ENCODE data around the gene SCO1. TPM values are rescaled to one million over a fixed set of nuclear protein-coding genes. Genes with fewer than 3 reads are reported as not detected.

SCO1 gene
- 10 to 100 TPM; 31.7 to 38.7 TPM for total RNA-seq
- polyA plus RNA-seq, result 10 to 100 TPM; 15.7 to 17.5 (median 15.9) TPM
- total RNA-seq, result 33.9 to 86.4 (median 56.5) reads per million in 6 experiments

- POLR2A ChIA-PET, result interaction anchor here (0.7 to 1.1 kb wide), 5 partner anchors 8 to 44 kb away, joined by 3 to 9 read pairs (median 3); partner anchors contain the start of gene TMEM220
- no peaks in the 10 kb centered on the region for H3K27me3 Mint-ChIP-seq
- peak; percentile 74 to 94 (median 86) for DNase-seq
- peaks cover 7 to 37% (median 10%) of the 10 kb centered on the region in 3 donors for H3K36me3 Mint-ChIP-seq
- ATAC-seq, result peak; percentile 88 to 90
- no peaks in the 10 kb centered on the region for H3K9me3 Mint-ChIP-seq
- H3K4me3 Mint-ChIP-seq, result peak within 1 kb of the TSS; percentile 91 to 99 (median 95)
- H3K4me1 Mint-ChIP-seq, result peaks cover 23 to 70% (median 66%) of the 10 kb centered on the region in 4 donors
- H3K27ac Mint-ChIP-seq, result peak within 1 kb of the TSS; percentile 94 to 99 (median 97)
These were observed at the start of gene SCO1, which contains the start of gene ADPRM for GRCh38 chr17:10697092-10698081. Gene SCO1, minus strand, starts transcription at chr17:10697533. Its CDS starts 26 bp downstream, at chr17:10697507. Gene ADPRM, plus strand, starts transcription at chr17:10697594. Its CDS starts 7,333 bp downstream, at chr17:10704927.

DNA sequence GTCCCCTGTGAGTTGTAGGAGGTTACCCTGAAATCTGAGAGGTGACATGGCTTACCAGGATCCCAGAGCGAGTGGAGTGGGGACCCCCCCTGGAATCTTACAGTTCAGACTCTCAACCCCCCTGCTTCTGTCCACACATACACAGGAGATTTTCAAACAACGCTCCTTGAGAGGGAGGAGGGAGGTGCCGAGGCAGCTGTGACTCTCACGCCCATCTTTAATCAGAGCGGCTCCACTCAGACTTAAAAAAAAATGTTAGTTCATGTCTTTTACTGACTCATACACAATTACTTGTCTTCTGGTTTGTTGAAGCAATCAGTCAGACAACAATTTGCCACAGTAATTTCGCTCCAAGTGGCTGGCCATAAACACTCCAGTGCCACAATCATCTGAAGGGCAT, 47.9 kb upstream of the SCO1 start:
- peaks cover 11 to 25% (median 23%) of the 10 kb centered on the region in 4 donors for H3K4me1 Mint-ChIP-seq
- peaks cover 0 to 1% (median 0%) of the 10 kb centered on the region in 5 donors for H3K27me3 Mint-ChIP-seq
- no peaks in the 10 kb centered on the region for H3K36me3 Mint-ChIP-seq
- peak overlapping the region in 4 of 10 donors; percentile 31 to 89 (median 62) for H3K27ac Mint-ChIP-seq
- POLR2A ChIA-PET, result interaction anchor here (1.2 kb wide), 1 partner anchor 15 kb away, joined by 4 read pairs; the partner anchor contains the start of gene TMEM220
- H3K4me3 Mint-ChIP-seq, result peak overlapping the region in 1 of 10 donors; percentile 67
- peak in 1 of 2 donors; percentile 6 for ATAC-seq
- no peaks in the 10 kb centered on the region for H3K9me3 Mint-ChIP-seq
- no peak for DNase-seq

DNA sequence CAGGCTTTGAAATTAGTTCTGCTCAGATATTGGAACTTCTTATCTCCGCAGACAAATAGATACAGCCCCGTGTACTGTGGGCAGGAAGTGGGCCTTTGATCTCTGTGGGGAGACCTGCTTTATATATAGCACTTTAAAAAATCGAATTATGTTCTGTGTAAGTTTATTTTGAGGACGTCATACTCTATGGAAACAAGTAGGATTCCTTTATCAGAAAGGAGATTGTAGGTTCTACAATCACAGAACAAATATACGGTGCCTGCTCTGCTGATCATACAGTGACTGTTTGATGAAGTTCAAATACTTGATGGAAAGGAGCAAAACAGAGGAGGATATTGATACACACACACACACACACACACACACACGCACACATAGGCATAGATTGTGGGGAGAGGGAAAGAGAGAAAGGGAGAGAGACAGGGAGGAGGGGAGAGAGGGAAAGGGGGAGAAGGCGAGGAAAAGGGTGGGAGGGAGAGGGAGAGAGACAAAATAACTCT, 47.2 kb upstream of the SCO1 start:
- ATAC-seq (peak; percentile 99), DNase-seq (peak in 9 of 10 donors; percentile 10 to 82 (median 52))
- Mint-ChIP-seq H3K4me1 (peaks cover 12 to 26% (median 24%) of the 10 kb centered on the region in 4 donors), H3K27me3 (peaks cover 0 to 1% (median 0%) of the 10 kb centered on the region in 5 donors), H3K27ac (peak overlapping the region; percentile 41 to 89 (median 76)), H3K4me3 (peak overlapping the region; percentile 51 to 79 (median 68)), H3K36me3 (no peaks in the 10 kb centered on the region), H3K9me3 (no peaks in the 10 kb centered on the region)
- POLR2A ChIA-PET, result interaction anchor here (0.7 to 1.2 kb wide), 2 partner anchors 15 to 1357 kb away, joined by 4 read pairs; partner anchors contain the start of gene TMEM220

DNA sequence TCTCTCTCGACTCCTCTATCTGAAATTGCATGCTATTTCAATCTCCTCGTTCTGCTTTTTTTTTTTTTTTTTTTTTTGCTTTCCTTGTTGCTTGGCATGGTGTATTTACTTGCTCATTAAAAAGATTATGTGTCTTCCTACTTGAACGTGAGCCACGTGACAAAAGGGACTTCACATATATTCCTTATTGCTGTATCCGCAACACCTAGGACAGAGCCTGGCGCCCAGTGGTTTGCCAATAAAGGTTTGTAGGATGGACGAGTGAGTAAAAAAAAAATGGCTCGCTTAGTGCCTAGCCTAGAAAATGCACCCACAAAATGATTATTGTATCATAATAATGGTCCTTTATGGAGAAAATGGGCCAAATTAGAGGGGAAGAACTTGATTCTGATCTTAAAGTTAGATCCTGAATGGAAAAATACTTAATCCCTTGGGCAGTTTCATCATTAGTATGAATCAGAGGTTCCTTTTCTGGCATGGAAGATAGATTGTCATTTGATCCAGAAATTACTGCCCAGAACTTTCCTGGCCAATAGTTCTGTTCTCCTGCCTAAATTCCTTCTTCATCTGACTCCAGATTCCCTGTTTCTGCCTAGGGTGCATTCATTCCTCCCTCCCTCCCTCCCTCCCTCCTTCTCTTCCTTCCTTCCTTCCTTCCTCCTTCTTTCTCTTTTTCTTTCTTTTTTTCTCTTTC, 46.1 kb upstream of the SCO1 start:
- H3K27ac Mint-ChIP-seq, result peak overlapping the region in 2 of 10 donors; percentile 24 to 87
- POLR2A ChIA-PET, result interaction anchor here (0.7 kb wide), 1 partner anchor 1358 kb away, joined by 4 read pairs; no protein-coding TSS in a partner anchor
- H3K27me3 Mint-ChIP-seq, result no peaks in the 10 kb centered on the region
- no peaks in the 10 kb centered on the region for H3K36me3 Mint-ChIP-seq
- no peaks in the 10 kb centered on the region for H3K9me3 Mint-ChIP-seq
- H3K4me3 Mint-ChIP-seq, result peak overlapping the region in 2 of 10 donors; percentile 17 to 67
- no peak for DNase-seq
- ATAC-seq, result no peak
- H3K4me1 Mint-ChIP-seq, result peaks cover 14 to 31% (median 26%) of the 10 kb centered on the region in 4 donors

DNA sequence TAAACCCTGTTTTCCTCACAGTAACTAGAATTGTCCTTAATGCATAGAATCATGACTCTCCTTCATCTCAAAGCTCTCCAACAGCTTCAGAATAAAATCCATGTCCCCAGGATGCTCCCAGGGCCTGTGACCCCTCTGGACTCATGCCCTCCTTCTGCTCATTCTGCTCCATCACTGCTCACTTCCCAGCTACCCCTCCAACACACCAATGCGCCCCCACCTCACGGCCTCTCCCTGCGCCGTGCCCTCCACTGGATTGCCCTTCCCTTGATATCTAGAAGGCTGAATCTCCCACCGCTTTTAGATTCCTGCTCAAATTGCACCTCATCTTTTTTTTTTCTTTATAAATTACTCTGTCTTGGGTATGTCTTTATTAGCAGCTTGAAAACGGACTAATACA, 45.1 kb upstream of the SCO1 start:
- POLR2A ChIA-PET, result interaction anchor here (1.3 to 1.7 kb wide), 2 partner anchors 12 to 46 kb away, joined by 3 to 4 read pairs; partner anchors contain the start of gene TMEM220
- Mint-ChIP-seq H3K27me3 (no peaks in the 10 kb centered on the region), H3K9me3 (no peaks in the 10 kb centered on the region), H3K36me3 (no peaks in the 10 kb centered on the region), H3K27ac (peak overlapping the region in 5 of 10 donors; percentile 0 to 68 (median 37)), H3K4me1 (peaks cover 17 to 38% (median 29%) of the 10 kb centered on the region in 4 donors), H3K4me3 (peak overlapping the region in 1 of 10 donors; percentile 30)
- no peak for ATAC-seq
- DNase-seq, result no peak

GRCh38 chr17:10741416-10742135, 44.2 kb upstream of the SCO1 start:
- Mint-ChIP-seq H3K27ac (peak overlapping the region in 2 of 10 donors; percentile 0 to 41), H3K4me3 (no peak overlapping the region), H3K36me3 (no peaks in the 10 kb centered on the region), H3K4me1 (peaks cover 21 to 45% (median 35%) of the 10 kb centered on the region in 4 donors), H3K27me3 (no peaks in the 10 kb centered on the region), H3K9me3 (no peaks in the 10 kb centered on the region)
- POLR2A ChIA-PET, result interaction anchor here (1.3 to 1.7 kb wide), 2 partner anchors 11 to 45 kb away, joined by 3 to 4 read pairs; partner anchors contain the start of gene TMEM220
- no peak for ATAC-seq
- DNase-seq, result no peak

- H3K4me3 Mint-ChIP-seq, result peak overlapping the region in 1 of 10 donors; percentile 38
- H3K27ac Mint-ChIP-seq, result peak overlapping the region in 4 of 10 donors; percentile 14 to 90 (median 74)
- H3K9me3 Mint-ChIP-seq, result no peaks in the 10 kb centered on the region
- H3K4me1 Mint-ChIP-seq, result peaks cover 17 to 31% (median 22%) of the 10 kb centered on the region in 4 donors
- ATAC-seq (no peak), DNase-seq (no peak)
- H3K36me3 Mint-ChIP-seq, result no peaks in the 10 kb centered on the region
- POLR2A ChIA-PET, result interaction anchor here (0.6 kb wide), 1 partner anchor 8 kb away, joined by 8 read pairs; no protein-coding TSS in a partner anchor
- peaks cover 0 to 3% (median 0%) of the 10 kb centered on the region in 5 donors for H3K27me3 Mint-ChIP-seq
These were observed 42.1 kb upstream of the SCO1 start for GRCh38 chr17:10739386-10739785.

DNA sequence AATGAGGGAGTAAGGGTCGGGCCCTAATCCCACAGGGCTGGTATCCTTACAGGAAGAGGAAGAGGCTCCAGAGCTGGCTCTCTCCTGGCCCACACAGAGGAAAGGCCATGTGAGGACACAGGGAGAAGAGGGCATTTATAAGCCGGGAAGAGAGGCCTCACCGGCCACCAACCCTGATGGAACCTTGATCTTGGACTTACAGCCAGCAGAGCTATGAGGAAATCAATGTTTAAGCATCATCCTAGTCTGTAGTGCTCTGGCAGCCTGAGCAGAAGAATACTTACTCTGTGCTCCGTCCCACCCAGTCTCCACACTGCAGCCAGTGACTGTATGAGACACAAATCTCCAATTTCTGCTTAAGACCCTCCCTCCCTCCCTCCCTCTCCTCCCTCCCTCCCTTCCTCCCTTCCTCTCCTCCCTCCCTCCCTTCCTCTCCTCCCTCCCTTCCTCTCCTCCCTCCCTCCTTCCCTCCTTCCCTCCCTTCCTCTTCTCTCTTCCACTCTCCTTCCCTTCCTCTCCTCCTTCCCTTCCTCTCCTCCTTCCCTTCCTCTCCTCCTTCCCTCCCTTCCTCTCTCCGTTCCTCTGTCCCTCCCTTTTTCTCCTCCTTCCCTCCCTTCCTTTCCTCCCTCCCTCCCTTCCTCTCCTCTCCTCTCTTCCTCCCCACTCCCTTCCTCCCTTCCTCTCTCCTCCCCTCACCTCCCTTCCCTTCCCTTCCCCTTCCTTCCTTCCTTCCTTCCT, 41.4 kb upstream of the SCO1 start:
- Mint-ChIP-seq H3K27me3 (peaks cover 0 to 4% (median 0%) of the 10 kb centered on the region in 5 donors), H3K36me3 (no peaks in the 10 kb centered on the region), H3K4me3 (no peak overlapping the region), H3K9me3 (no peaks in the 10 kb centered on the region), H3K27ac (peak overlapping the region in 1 of 10 donors; percentile 63), H3K4me1 (peaks cover 14 to 26% (median 16%) of the 10 kb centered on the region in 4 donors)
- DNase-seq (no peak), ATAC-seq (no peak)
- POLR2A ChIA-PET, result interaction anchor here (0.6 kb wide), 1 partner anchor 9 kb away, joined by 8 read pairs; no protein-coding TSS in a partner anchor

- H3K27ac Mint-ChIP-seq, result peak overlapping the region in 3 of 10 donors; percentile 38 to 73 (median 67)
- POLR2A ChIA-PET, result interaction anchor here (0.5 to 1.5 kb wide), 2 partner anchors 41 to 108 kb away, joined by 4 to 7 read pairs; no protein-coding TSS in a partner anchor
- no peaks in the 10 kb centered on the region for H3K36me3 Mint-ChIP-seq
These were observed 40.4 kb upstream of the SCO1 start for GRCh38 chr17:10737736-10738135.

GRCh38 chr17:10737168-10737622, 39.9 kb upstream of the SCO1 start:
- Mint-ChIP-seq H3K36me3 (no peaks in the 10 kb centered on the region), H3K27me3 (peaks cover 0 to 4% (median 0%) of the 10 kb centered on the region in 5 donors), H3K9me3 (no peaks in the 10 kb centered on the region), H3K4me1 (peaks cover 11 to 21% (median 13%) of the 10 kb centered on the region in 4 donors), H3K4me3 (peak overlapping the region in 8 of 10 donors; percentile 3 to 67 (median 42)), H3K27ac (peak overlapping the region; percentile 11 to 78 (median 47))
- POLR2A ChIA-PET, result interaction anchor here (1.5 kb wide), 1 partner anchor 41 kb away, joined by 7 read pairs; no protein-coding TSS in a partner anchor
- peak in 8 of 10 donors; percentile 10 to 70 (median 46) for DNase-seq
- peak; percentile 67 to 85 for ATAC-seq

More at GRCh38 chr17:10737736-10738135, 40.4 kb upstream of the SCO1 start:
- Mint-ChIP-seq H3K27me3 (peaks cover 0 to 4% (median 0%) of the 10 kb centered on the region in 5 donors), H3K9me3 (no peaks in the 10 kb centered on the region), H3K4me3 (peak overlapping the region in 2 of 10 donors; percentile 9 to 20), H3K4me1 (peaks cover 11 to 21% (median 14%) of the 10 kb centered on the region in 4 donors)
- DNase-seq (no peak), ATAC-seq (no peak)
